H4 (cell line): ENCODE measurements around the gene BOD1L1. TPM values are rescaled to one million over a fixed set of nuclear protein-coding genes. Genes with fewer than 3 reads are reported as not detected.
"Not testable (repeated sequence)": the region's sequence is repeated elsewhere in the genome, so short reads cannot be mapped to it uniquely, and the experiment has no call there.

Source experiments
- DNase-seq: peaks from one replicate; pipeline ENCODE4 v3.0.0-alpha.2; 2015; ENCODE audit warnings: low spot score
- total RNA-seq: library from RNA; depleted of rRNA; stranded (reverse); fragments of >200 nt; shearing (Covaris generic); gene quantifications from 2 replicates; pipeline ENCODE4 v1.2.3, GENCODE V29; 2014

The BOD1L1 gene
- total RNA-seq, 1 experiment from 2014 or later, result 14.3 TPM

DNA sequence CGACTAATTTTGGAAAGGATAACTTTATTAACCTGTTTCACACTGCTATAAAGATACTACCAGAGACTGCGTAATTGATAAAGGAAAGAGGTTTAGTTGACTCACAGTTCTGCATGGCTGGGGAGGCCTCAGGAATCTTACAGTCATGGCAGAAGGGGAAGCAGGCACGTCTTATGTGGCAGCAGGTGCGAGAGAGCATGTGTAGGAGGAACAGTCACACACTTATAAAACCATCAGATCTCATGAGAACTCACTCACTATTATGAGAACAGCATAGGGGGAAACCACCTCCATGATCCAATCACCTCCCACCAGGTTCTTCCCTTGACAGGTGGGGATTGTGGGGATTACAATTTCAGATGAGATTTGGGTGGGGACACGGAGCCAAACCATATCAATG, 67.4 kb downstream of the BOD1L1 start:
- DNase-seq, result not testable (repeated sequence)

DNA sequence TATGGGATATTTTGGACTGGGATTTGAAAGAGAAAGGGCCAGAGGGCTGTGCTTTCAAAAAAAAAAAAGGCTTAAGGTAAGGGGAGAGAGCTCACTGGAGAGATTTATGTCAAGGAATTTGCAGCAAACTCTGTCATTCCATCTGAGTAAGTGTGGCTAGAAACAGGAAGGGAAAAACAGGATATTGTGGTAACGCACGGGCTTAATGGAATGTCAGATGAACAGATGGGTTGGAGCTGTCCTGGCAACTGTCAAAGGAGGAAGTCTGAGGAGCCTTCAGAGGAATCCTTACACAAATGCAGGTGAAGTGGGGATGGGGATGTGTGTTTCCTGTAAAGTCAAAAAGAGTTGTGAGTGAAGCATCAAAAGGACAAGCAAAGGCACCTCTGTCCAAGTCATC, 68.1 kb downstream of the BOD1L1 start:
- peak; percentile 67 for DNase-seq

DNA sequence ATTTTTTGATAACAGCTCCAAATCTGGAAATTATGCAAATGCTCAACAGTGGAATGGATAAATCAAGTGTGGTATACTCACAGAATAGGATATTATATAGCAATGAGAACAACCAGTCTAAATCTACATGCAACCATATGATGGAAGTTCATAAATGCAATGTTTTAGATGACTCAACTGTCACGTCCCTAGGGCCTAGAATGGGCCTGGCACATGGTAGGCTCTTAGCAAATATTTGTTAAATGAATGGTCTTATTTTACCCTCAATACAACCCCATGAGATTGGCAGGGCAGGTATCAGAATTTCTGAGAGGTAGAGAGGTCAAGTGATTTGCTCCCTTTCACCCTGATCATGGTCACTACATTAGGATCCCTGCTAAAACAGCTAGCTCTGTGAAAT, 68.6 kb downstream of the BOD1L1 start:
- DNase-seq, result no peak

DNA sequence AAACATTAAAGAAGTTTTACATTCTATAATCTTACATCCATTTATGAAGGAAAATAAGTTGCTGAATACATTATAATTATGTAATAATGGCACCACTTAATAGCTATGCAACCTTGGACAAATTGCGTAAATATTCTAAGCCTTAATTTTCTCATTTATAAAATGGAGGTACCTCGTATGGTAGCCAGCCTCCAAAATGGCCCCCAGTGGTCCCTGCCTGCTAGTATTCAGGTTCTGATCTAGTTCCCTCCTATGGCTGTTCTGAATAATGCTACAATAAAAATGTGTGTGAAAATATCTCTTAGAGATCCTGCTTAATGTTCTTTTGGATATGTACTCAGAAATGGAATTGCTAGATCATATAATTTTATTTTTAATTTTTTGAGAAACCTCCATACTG, 72.2 kb downstream of the BOD1L1 start:
- no peak for DNase-seq

DNA sequence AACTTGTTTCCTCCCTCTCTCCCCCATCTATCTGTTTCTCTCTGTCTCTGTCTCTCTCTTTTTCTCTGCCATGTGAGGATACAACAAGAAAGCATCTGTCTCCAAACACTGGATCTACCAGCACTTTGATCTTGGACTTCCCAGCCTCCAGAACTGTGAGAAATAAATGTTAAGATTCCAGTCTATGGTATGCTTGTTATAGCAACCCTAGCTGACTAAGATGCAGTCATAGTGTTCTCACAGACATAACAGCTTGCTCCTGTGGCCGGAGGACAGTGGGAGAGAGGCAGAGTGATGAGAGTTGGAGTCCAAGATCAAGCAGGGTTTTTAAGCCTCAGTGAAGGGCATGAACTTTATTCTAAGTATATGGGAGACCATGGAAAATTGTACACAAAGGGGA, 74.4 kb downstream of the BOD1L1 start:
- no peak for DNase-seq

DNA sequence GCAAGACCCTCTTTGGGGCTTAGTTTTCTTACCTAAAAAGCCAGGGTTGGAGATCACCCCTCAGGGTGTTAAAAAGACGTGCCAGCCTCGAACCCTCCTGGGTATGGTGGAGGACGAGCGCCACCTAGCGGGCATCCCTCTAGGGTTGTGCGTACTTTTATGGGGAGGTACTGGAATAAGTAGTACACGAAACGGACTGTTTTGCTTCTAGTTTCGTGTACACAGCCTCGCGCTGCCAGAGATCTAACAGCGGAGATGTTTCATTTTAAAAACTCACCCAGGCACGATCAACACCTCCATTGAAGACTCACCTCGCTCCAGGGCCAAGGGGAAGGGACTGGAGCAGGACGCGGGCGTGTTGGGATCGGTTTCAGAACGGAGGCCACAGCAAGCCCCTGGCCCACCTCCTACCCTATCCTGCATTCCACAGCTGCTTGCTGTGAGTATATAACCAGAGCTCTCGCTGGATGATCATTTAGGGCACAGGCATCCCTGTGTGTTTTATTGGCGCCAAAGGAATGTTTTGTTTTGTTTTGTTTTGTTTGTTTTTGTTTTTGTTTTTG, 78.5 kb downstream of the BOD1L1 start:
- DNase-seq, result peak; percentile 83

DNA sequence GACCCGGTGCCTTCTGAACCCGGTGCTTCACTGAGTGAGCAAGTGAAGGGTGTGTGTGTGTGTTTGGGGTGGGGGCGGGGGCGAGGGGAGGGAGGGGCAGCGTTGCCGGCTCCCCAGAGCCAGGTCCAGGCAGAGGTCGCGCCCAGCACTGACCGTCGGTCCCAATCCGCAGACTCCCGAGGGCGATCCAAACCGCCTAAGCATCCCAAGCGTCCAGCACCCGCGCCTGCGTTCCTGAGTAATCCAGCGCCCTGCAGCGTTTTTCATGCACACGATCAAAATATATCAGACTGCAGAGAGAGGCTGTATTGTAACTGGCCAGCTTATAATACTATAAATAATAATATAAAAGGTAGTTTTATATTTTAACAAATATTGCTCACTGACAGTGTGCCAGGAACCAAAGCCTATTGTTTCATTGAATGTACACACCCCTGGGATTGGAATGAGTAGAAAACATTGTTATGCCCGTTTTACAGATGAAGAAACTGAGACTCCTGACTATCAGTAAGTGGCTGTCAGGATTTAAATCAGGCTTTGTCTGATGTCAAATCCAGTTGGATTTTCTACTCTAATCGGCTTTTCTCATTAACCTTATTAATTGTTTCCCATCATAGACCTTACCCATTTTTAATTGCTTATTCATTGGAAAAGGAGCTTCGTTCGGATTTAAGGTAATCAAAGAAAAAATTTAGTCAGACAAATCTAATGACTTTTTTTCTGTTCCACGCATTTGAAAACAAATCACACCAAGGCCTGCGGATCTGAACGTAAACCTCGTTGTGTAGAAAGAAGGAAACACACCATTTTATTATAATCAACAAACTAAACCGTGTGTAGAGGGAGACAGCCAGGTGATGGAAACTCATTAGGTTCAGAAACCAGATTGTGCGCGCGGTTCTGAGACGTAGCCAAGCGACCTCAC, 79.2 kb downstream of the BOD1L1 start:
- no peak for DNase-seq

DNA sequence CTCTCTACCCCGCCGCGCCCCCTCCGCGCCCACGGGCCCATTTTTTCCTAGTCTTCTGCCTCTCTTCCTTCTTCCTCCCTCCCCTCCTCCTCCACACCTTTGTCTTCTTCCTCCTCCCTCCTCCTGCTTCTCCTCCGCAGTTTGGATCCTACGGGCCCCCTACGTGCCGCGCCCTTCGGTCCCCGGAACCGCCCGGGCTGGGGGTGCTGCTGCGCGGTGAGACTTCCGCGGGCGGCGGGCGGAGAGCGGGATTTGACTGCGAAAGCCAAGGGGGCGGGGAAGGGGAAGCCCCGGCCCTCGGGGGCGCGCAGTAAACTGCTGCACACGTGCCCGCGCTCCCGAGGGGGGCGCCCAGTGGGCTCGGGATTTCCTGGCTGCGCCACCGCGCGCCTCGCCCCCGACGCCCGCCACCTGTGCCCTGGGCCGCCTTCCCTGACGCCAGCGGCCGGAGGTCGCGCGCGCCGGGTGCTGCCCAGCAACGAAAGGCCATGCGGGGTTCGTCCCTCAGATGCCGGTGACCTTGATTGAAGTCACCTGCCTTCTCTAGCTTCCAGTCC, 80.0 kb downstream of the BOD1L1 start:
- no peak for DNase-seq

DNA sequence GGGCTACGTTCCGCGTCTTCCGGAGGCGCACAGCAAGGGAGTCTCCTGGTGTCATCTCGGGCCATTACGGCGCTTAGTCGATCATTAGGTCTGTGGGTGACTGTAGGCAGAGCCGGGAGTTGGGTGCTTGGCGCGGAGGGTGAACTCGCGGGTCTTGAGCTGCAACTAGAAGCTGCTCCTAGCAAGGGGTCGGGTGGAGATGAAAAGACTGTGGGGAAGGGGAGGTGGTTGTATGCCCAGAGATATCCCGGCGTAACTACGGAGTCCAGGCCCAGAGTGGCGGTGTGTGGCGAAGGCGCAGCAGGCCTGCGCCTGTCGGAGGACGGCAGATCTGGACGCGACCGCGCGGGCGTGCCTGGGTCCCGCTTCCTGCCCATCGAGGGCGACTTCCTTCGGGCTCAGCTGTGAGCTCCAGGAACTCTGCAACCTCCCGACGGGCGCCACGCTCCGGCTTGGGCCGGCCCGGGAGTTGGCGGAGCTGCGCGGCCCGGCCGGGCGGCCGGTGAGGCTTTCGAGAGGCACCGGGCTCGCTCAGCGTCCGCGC, 80.5 kb downstream of the BOD1L1 start:
- DNase-seq, result no peak

DNA sequence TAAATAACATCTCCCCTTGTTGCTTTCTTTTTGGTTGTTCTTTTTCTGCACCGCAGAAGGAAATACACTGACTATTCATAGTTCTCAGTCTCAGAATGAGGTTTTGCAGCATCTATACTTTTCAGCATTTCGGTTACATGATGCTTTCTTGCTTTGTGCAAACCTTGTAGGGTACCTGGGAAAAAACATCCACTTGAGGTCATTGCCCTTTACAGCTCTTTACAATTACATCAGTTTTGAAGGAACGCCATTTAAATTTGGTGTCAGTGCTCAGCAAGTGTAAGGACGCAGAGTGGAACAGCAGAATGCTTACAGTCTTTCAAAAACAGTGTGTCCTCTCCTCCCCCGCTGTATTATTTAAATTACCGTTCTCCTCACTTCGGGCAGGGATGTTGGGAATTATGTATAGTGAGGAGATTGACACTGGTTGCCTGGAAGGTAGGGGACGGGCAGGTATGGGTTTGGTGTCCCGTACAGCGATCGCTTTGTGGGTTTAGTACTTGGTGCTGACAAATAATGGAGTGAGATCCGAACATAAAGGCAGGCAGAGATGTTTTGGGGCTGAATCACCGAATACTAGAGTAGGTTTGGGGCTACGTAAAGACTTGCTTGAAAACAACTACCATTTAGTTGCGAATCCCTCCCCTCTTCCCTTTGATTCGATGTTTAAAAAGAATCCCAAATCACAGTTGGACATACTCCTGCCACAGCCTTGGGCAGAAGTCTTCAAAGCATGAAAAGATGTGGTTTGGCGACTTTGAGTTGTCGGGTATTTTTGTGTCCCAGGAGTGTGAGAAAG, 81.2 kb downstream of the BOD1L1 start:
- DNase-seq, result no peak

DNA sequence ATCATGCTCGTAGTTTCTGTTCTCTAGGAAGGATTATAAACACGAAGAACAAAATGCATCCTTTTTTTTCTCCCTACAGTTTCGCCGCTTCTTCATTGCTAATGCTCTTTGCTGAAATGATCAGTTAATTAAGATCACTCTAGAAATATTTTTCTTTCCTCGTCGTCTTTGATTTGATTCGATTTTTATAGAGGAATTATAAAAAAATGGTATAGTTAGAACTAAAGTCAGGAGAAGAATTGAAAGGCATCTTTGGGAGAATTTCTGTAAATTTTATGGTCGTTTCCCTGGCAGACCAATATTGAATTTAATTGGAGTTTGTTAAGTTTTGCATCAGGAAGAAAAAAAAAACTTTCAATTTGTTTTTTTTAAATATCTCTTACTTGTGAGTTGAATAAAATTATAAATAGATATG, 82.1 kb downstream of the BOD1L1 start:
- DNase-seq, result no peak

DNA sequence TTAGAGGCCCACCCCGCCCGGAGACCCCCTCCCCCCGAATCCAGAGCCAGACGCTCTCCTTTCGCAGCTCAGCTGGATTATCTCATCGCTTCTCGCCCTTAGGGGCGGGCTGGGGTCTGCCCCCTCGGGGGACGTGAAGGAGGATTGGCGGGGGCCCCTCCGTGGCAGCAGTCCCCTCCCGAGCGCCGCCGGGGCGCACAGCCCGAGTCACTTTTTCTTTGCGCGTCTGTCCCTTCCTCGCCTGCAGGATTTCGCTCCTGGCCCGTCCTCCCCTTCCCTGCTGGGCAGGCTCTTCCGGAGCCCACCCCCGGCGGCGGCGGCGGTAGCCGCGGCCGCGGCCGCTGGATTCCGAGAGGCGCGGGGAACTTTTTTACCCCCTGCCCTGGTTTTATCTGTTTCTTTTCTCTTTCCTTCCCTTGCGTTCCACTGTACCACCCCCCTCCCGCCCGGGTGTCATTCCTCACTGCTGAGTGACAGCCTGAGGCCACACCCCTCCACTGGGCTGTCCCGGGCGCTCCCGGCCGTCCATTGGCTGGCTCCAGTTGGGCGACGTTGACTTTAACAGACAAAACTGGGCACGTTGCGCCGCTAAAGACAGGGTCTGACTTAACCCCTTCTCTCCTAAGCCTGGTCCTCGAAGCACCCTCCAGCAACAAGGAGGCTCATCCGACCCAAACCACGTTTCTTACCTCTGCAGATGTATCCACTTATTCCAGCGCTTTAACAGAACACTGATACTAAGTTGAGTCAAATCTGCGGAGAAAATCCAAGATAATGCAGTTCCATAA, 82.7 kb downstream of the BOD1L1 start:
- DNase-seq, result peak; percentile 85

DNA sequence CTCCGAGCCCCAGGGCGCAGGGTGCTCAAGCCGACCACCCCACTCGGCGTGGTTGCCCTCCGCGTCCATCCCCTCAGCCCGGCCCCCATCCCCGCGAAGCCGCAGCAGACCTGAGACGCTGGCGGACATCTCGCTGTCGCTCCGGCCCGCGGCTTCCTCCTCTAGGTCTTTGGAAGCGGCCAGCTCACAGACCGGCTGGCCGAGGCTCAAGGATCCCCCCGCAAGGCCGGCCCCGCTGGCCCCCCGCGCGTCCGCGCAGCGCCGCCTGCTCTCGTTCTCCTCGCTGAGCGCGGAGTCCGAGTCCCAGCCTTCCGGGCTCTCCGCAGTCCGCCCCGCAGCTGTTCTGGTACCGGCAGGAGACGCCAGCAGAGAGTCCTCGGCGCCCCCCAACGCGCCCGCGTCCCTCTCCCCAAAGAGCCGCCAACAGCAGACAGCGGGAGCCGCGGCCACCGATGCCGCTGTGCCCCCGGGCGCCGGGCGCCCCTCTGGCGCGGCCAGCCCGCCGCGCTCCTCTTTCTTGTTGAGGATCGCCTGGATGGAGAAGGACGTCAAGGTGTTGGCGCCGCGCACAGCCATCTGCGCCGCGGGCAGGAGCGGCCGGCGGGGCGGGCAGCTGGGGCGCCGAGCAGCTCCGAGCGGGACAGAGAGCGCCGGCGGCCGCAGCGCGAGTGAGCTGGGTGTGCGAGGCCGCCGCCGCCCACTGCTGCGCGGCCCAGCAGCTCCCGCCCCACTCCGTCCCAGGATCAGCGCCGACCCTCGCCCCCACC, 83.5 kb downstream of the BOD1L1 start, which contains the start of gene NKX3-2:
TSS of gene NKX3-2 (minus strand) at position 670 of the 767 bp plus-strand sequence. CDS start at position 576, 94 bp downstream.
- DNase-seq, result no peak

DNA sequence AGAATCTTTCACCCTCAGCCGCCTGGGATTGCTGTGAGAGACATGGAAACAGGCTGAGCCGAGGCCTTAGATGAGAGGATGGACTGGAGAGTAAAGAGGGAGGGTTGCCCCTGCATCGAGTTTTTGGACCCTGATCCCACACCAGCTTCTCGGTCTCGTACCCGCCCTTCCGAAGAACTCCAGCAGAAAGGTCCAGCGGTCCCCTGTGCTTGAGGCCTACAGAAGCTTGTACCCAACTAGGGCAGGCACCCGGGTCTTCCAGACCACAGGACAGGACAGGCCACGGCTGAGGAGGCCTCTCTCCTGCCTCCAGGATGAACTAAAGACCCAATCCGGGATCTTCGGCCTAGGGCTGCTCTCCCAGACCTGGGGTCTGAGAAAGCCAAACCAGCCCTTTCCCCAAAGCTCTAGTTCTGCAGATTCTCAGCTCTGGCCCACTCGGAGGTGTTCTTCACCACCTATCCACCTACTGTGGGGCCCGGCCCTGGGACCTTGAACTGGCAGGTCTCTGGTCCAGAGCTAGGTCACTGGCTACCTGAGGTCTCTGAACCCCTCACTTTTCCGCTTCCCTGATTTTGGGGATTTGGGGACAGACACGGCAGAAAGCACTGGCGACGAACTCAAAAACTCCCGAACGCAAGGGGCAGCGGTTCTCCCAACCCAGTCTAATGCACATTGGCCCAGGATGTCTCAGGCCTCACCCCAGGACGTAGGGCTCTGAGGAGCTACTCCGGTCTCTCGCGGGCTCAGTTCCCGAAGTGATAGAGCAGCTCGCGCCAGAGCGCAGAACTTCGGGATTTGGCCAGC, 84.3 kb downstream of the BOD1L1 start:
- DNase-seq, result no peak

DNA sequence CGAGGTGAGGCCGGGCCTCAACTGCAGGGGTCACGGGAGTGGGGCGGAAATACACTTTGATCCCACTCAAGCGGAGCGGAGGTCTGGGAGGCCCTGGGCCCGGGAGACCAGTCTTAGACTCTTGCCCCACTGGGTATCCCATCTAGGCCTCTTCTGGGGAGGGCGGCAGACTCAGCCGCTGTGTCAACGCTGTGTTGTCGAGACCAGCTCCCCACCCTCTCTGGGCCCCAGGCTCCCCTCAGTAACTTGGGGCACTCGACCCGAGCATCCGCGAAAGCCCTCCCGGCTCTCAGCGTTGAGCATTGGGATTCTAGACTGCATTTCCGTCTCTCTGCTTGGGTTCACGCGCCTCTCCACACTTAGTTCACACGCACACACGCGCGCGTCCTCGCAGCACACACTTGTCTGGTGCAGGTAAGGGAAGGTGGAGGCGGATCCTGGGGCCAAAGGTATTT, 84.9 kb downstream of the BOD1L1 start:
- no peak for DNase-seq

DNA sequence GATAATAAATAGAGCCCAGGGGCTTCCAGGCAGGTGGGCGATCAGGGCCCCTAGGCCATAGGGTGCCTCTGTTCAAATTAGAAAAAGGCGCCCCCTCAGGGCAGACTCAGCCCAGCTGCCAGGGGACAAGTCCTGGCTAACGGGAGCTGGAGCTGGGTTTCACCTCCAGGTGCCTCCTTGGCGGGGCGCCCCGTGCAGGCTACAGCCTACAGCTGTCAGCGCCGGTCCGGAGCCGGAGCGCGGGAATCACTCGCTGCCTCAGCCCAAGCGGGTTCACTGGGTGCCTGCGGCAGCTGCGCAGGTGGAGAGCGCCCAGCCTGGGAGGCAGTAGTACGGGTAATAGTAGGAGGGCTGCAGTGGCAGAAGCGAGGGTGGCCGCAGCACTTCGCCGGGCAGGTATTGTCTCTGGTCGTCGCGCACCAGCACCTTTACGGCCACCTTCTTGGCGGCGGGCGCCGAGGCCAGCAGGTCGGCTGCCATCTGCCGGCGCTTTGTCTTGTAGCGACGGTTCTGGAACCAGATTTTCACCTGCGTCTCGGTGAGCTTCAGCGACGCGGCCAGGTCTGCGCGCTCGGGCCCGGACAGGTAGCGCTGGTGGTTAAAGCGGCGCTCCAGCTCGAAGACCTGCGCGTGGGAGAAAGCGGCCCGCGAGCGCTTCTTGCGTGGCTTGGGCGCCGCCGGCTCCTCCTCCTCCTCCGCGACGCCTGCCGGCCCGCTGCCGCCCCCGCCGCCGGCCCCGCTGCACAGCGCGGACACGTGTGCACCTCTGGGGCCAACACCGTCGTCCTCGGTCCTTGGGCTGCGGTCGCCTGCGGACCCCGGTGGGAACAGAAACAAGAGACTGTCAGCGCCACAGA, 85.6 kb downstream of the BOD1L1 start:
- DNase-seq, result no peak

DNA sequence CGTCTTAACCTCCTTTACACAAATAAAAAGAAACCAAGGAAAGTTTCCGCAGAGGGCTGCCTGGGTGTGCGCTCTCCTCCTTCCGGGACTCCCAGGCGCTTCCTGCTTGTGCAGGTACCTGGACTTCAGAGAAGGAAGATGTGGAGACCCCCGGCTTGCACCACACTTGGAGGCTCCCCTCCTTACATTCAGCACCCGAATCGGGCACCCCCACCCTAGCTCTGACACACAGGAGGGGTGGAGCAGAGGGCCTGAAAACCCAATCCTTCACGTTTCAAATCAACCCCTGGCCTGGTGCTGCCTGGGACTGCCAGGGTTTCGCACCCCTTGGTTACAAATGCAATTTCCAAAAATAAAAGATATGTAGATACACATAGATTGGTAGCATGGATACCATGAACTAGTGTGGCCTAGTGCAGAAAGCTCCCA, 86.3 kb downstream of the BOD1L1 start:
- no peak for DNase-seq
